NCI-H2171 (cell line): ENCODE measurements around the gene EIF5.

Experiments
- DNase-seq: peaks from one replicate; lab custom pipeline; 2025; lab: John Stamatoyannopoulos, UW

Gene EIF5

GRCh38 chr14:103333754-103334643, at the start of gene EIF5:
TSS of gene EIF5 (plus strand) at chr14:103334237. CDS start at chr14:103335861, 1,624 bp downstream.
- DNase-seq: peak; percentile 100

DNA sequence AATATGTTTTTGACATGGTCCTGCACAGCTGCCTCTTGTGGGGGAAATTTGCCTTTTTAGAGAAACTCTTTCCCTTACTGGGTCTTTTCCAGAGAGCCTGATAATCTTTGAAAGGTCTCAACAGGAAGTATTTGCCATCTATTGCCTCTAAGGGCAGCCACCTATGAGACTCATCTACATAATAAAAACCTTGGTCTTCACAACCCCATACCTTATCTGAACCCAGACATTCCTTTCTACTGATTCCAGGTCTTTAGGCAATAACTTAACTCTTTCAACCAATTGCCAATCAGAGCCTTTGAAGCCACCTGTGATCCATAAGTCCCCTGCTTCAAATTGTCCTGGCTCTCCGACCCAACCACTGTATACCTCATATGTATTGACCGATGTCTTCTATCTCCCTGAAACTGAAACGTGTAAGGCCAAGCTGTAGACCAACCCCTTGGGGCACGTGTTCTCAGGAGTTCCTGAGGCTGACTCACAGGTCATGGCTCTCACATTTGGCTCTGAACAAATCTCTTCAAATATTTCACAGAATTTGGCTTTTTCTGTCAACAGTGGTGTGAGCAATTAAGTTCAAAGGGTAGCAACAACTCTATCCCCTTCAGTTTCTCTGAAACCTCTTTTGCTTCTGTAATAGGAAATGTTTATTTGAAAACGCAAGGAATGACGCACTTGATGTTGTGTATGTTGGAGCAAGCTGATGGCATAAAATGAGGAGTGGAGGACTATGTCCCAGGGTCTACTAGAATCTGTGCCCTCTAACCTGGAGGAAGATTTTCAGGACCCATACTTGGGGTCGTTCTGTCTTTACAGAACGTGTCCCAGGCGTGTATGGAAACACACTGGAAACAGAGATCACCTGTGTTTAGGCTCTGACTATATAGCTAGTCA, 49.2 kb upstream of the EIF5 start:
- DNase-seq: no peak

DNA sequence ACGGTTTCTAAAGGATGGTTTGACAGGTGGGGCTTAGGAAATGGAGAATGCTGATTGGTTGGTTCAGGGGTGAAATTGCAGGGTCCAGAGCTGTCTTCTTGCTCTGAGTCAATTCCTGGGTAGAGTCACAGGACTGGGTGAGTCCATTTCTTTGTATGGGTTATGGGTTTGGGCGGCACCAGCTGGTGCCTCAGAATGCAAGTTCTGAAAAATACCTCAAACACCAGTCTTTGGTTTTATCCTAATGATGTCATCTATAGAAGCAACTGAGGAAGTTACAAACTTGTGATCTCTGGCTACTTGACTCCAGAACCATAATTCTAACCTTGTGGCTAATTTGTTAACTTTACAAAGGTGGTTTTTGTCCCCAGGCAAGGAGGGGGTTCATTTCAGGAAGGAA, 47.6 kb upstream of the EIF5 start:
- DNase-seq: no peak

DNA sequence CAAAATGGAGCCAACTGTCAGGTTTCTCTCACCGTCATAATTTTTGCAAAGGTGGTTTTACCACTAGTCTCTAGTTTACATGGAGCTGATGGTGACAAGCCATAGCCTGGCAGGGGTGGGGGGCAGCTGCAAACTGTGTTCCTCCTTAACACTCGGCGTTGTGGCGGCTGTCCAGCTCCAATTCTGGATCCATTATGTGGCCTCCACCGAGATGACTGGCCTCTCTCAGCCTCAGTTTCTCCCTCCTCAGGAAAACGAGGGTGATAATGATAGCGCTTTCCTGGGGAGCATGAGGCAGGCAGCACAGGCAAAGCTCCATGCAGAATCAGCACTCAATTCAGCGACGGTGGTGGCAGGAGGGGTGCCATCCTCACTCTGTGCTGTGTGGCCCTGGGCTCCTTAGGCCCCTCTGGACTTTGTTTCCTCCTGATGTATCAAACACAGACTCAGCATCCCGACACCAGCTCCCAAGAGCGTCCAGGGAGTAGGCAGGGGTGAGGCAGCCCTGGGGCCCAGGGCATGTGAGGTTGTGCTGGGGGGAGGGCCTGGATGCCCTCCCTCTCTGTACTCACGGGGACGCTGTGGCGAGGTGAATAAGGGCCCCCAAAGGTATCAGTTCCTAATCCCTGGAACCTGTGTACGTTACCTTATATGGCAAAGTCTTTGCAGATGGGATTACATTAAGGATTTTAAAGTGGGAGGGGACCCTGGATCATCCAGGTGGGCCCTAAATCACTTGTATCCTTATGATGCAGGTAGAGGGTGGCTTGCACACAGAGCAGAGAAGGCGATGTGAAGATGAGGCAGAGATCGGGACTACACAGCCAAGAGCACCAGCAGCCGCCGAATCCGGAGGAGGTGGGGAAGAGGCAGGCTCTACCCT, 46.8 kb upstream of the EIF5 start:
- no peak for DNase-seq

GRCh38 chr14:103288076-103288766, 45.8 kb upstream of the EIF5 start:
- no peak for DNase-seq

GRCh38 chr14:103290056-103290455, 44.0 kb upstream of the EIF5 start:
- no peak for DNase-seq

GRCh38 chr14:103290494-103290893, 43.5 kb upstream of the EIF5 start:
- DNase-seq: no peak

DNA sequence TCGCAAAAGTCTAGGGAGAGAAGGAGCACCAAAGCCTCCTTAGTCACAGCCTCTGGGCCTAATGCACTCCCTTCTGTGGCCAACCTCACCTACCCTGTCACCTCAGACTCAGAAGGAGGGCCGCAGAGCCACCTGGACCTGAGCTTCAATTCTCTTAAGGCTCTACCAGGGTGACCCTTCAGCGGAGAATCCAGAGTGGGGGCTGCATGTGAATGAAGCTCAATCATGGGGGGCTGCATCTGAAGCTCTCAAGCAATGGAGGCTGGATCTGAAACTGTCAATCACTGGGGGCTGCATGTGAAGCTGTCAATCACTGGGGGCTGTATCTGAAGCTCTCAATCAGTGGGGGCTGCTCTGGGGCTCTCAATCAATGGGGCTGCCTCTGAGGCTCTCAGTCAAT, 43.1 kb upstream of the EIF5 start:
- no peak for DNase-seq

- peak; percentile 65 for DNase-seq
These were observed 41.3 kb upstream of the EIF5 start for GRCh38 chr14:103292426-103293374.

- no peak for DNase-seq
These were observed 40.6 kb upstream of the EIF5 start for GRCh38 chr14:103293465-103293864.

GRCh38 chr14:103294091-103294490, 39.9 kb upstream of the EIF5 start:
- DNase-seq: no peak

GRCh38 chr14:103296007-103296406, 38.0 kb upstream of the EIF5 start:
- DNase-seq: no peak

DNA sequence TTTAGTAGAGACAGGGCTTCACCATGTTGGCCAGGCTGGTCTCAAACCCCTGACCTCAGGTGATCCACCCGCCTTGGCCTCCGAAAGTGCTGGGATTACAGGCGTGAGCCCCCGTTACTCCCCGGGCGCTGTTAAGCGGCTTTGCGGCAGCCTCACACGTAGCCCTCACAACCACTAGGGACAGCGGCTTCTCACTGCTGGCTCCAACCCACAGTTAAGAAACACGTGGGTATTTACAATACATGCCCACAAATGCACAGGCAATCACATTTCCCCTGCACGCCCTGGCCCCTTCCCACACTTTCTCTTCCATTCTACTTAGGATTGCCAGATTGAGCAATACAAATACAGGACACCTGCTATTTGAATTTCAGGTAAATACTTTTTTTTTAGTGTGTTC, 37.0 kb upstream of the EIF5 start:
- DNase-seq: no peak

DNA sequence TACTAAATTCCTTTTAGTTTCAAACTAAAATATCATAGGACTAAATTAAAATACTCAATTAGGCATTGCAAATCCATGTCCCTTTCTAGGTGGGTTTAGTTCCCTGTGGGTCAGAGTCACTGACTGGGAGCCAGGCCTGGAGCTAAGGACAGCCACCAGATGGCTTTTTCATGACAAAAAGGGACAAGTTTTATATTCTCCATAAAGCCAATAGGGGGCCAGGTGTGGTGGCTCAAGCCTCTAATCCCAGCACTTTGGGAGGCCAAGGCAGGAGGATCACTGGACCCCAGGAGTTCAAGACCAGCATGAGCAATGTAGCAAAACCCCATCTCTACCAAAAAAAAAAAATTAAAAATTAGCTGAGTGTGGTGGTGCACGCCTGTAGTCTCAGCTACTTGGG, 35.4 kb upstream of the EIF5 start:
- DNase-seq: no peak

DNA sequence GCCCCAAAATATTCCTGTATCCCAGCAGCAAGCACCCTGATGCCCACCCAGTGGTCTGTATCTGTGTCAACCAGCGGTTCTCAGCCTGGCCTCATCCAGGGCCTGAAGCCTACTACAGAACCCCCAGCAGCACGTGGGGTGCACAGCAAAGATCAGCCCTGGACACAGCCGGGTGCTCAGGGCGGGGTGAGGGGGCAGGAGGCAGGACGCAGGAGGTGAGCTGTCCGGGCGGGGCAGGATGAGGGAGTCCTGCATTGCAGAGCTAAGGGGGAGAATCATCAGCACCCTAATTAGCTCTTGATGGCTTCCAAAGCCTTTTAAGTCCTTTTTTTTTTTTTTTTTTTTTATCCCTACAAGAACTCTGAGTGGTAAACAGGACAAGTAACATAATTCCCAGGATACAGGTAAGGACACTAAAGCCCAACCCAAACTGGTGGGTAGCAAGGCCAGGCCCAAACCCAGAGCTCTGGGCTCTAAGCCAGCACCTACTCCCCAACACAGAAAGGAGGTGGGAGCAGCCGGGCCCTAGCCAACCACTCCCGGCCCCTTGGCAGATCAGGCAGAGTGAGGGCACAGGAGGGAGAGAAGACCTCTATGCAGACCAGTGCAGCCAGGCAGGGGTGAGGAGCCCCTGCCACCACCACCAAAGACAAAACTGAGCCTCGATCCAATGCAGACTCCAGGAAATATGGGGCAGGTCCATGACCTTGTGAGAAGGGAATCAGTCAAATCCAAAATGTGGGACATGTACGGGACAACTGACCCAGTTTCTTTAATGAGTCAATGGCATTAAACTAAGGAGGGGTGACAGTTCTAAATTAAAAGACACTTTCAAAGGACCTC, 32.3 kb upstream of the EIF5 start:
- DNase-seq: no peak

GRCh38 chr14:103302966-103303365, 31.1 kb upstream of the EIF5 start:
- DNase-seq: no peak

GRCh38 chr14:103304706-103305105, 29.3 kb upstream of the EIF5 start:
- no peak for DNase-seq

GRCh38 chr14:103308717-103309616, 25.1 kb upstream of the EIF5 start:
- no peak for DNase-seq
